Muscle layer of colon (tissue), 2 donors: Measurements from ENCODE around the gene MRE11.
"Not testable (repeated sequence)": the region's sequence is repeated elsewhere in the genome, so short reads cannot be mapped to it uniquely, and the experiment has no call there.

Experiments used
- H3K27ac ChIP-seq: one replicate; pipeline ENCODE4 v1.7.0; 2013; ENCODE audit warnings: low read depth, mild to moderate bottlenecking, low read length, moderate library complexity
- H3K27me3 ChIP-seq, 2 donors: one replicate each; pipeline ENCODE4 v1.7.0; 2013; ENCODE audit warnings: low read length in 2 of 2, mild to moderate bottlenecking in 2 of 2; ENCODE audit not compliant: insufficient read depth in 2 of 2, control insufficient read depth in 1 of 2
- H3K36me3 ChIP-seq: one replicate; pipeline ENCODE4 v1.7.0; 2013; ENCODE audit warnings: mild to moderate bottlenecking, low read length; ENCODE audit not compliant: insufficient read depth
- H3K4me1 ChIP-seq: one replicate; pipeline ENCODE4 v1.7.0; 2013; ENCODE audit warnings: mild to moderate bottlenecking, low read length; ENCODE audit not compliant: insufficient read depth
- H3K4me3 ChIP-seq, 2 donors: one replicate each; pipeline ENCODE4 v1.7.0; 2013; ENCODE audit warnings: low read length in 2 of 2, low read depth in 1 of 2, mild to moderate bottlenecking in 1 of 2, moderate library complexity in 1 of 2
- H3K9ac ChIP-seq: one replicate; pipeline ENCODE4 v1.7.0; 2013; ENCODE audit warnings: low read length
- H3K9me3 ChIP-seq: one replicate; pipeline ENCODE4 v1.7.0; 2013; ENCODE audit warnings: mild to moderate bottlenecking, low read length
- donor health status: abdominal sarcoma.
- donor health status: Adenocarcinoma of cecum.

MRE11 gene

GRCh38 chr11:94417386-94417987 lies 76.2 kb downstream of the MRE11 start:
- no peaks in the 10 kb centered on the region for H3K27me3 ChIP-seq
- H3K4me1 ChIP-seq, result no peaks in the 10 kb centered on the region
- H3K27ac ChIP-seq, result no peak overlapping the region
- H3K4me3 ChIP-seq, result no peak overlapping the region
- H3K36me3 ChIP-seq, result no peaks in the 10 kb centered on the region
- H3K9ac ChIP-seq, result no peak overlapping the region
- H3K9me3 ChIP-seq, result no peaks in the 10 kb centered on the region

- Histone ChIP-seq H3K9me3 (no peaks in the 10 kb centered on the region), H3K27me3 (peaks cover 7 to 12% of the 10 kb centered on the region in 2 donors), H3K9ac (no peak overlapping the region), H3K27ac (no peak overlapping the region), H3K36me3 (no peaks in the 10 kb centered on the region), H3K4me1 (no peaks in the 10 kb centered on the region), H3K4me3 (no peak overlapping the region)
These were observed 88.4 kb downstream of the MRE11 start for GRCh38 chr11:94405062-94405833.

- Histone ChIP-seq H3K27me3 (peaks cover 10 to 22% of the 10 kb centered on the region in 2 donors), H3K9ac (no peak overlapping the region), H3K36me3 (no peaks in the 10 kb centered on the region), H3K4me1 (no peaks in the 10 kb centered on the region), H3K4me3 (no peak overlapping the region), H3K27ac (no peak overlapping the region), H3K9me3 (no peaks in the 10 kb centered on the region)
These were observed 91.3 kb downstream of the MRE11 start for GRCh38 chr11:94402355-94402754.

DNA sequence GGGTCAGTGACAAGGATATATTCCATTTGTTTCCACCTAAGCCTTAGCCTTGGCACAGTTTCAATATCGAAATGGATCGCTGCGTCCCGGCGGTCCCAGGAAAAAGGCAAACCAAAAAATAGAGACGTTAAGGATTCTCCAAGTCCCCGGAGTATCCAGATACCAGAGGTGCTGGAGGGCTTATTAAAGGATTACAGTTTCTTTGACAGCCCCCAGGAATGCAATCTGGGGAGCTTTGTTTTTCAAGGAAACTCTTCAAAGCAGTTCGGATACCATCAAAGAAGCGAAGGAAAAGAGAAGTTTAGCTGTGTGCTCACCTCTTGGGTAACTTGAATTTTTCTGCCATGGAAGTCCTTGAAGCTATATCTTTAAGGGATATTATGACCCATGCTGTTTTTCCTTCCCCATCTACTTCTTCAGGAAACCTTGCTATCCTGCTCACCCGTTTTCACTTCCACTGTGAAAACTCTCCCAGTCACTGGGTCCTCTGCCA lies 91.8 kb downstream of the MRE11 start:
- Histone ChIP-seq H3K27me3 (peaks cover 10 to 22% of the 10 kb centered on the region in 2 donors), H3K36me3 (no peaks in the 10 kb centered on the region), H3K4me3 (peak overlapping the region in 1 of 2 donors; percentile 32), H3K9me3 (no peaks in the 10 kb centered on the region), H3K27ac (no peak overlapping the region), H3K4me1 (no peaks in the 10 kb centered on the region), H3K9ac (no peak overlapping the region)

DNA sequence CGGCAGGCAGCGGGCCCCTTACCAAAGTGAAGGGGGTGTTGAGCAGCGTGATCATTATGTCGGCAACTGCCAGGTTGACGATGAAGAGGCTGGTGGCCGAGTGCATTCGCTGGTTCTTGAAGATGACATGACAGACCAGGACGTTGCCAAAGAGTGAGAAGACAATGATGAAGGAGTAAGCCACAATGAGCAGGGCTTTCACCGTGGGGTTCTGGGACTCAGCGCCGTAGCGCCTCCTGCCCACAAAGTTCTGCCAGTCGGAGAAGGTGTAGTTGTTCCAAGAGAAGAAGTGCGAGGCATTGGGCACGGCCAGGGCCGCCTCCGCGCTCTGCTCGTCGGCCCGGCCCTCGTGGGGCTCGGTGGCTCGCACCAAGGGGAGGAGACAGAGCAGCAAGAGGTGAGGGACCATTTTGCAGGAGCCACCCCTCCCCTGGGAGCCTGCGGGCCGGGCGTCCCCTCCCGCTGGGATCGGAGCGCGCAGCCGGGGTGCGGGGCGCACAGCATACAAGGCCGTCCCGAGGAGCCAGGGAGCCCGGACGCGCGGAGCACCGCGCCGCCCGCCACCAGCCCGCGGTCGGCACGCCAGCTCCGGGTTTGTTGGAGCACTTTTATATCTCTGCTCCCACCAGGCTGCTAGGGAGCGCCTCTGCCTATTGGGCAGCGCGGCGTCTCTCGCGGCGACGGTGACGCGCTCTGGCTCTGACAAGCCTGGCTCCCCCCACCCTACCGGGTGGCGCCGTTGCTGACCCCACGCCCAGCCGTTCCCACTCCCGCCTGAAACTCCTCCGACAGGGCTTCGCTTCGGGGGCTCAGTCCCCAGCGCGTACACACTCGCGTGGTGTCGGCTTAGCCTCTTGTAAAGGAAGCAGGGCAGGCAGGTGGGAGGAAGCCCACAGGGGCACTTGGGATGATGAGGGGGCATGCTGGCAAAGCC lies 92.5 kb downstream of the MRE11 start, which contains the start of gene GPR83:
GPR83 (minus strand) TSS at position 581 of the 934 bp plus-strand sequence; CDS start at position 409, 172 bp downstream.
- H3K27ac ChIP-seq, result no peak within 1 kb of the TSS
- no peaks in the 10 kb centered on the region for H3K36me3 ChIP-seq
- H3K9ac ChIP-seq, result no peak within 1 kb of the TSS
- H3K9me3 ChIP-seq, result no peaks in the 10 kb centered on the region
- H3K27me3 ChIP-seq, result peaks cover 10 to 22% of the 10 kb centered on the region in 2 donors
- H3K4me1 ChIP-seq, result no peaks in the 10 kb centered on the region
- peak within 1 kb of the TSS in 1 of 2 donors; percentile 32 for H3K4me3 ChIP-seq

DNA sequence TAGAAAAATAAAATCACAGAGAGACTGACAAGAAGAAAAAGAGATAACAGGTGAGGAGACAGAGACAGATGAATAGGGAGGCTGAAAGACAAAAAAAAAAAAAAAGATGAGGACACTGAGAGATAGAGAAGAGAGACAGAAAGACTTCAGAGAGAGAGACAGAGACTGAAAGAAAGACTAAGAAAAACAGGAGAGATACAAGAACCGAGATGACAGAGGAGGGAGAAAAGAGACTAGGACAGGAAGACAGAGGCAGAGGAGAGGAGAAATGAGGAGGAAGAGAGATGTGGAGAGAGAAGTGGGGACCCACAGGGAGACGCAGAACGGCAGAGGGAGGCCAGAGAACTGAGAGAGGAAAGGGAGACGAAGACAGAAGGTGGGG lies 93.2 kb downstream of the MRE11 start:
- H3K27ac ChIP-seq, result no peak overlapping the region
- peak overlapping the region in 1 of 2 donors; percentile 32 for H3K4me3 ChIP-seq
- no peaks in the 10 kb centered on the region for H3K4me1 ChIP-seq
- H3K9ac ChIP-seq, result no peak overlapping the region
- no peaks in the 10 kb centered on the region for H3K9me3 ChIP-seq
- peaks cover 10 to 22% of the 10 kb centered on the region in 2 donors for H3K27me3 ChIP-seq
- no peaks in the 10 kb centered on the region for H3K36me3 ChIP-seq

- Histone ChIP-seq H3K4me3 (no peak overlapping the region), H3K27me3 (peaks cover 10 to 22% of the 10 kb centered on the region in 2 donors), H3K27ac (no peak overlapping the region), H3K9me3 (no peaks in the 10 kb centered on the region), H3K9ac (no peak overlapping the region), H3K4me1 (no peaks in the 10 kb centered on the region), H3K36me3 (no peaks in the 10 kb centered on the region)
These were observed 93.6 kb downstream of the MRE11 start for GRCh38 chr11:94400050-94400449.

- no peaks in the 10 kb centered on the region for H3K36me3 ChIP-seq
- H3K4me1 ChIP-seq, result no peaks in the 10 kb centered on the region
- H3K4me3 ChIP-seq, result no peak overlapping the region
- H3K27ac ChIP-seq, result no peak overlapping the region
- H3K9me3 ChIP-seq, result no peaks in the 10 kb centered on the region
- H3K9ac ChIP-seq, result no peak overlapping the region
- H3K27me3 ChIP-seq, result peaks cover 10 to 22% of the 10 kb centered on the region in 2 donors
These were observed 95.5 kb downstream of the MRE11 start for GRCh38 chr11:94398101-94398500.

- H3K4me1 ChIP-seq, result no peaks in the 10 kb centered on the region
- no peak overlapping the region for H3K27ac ChIP-seq
- H3K36me3 ChIP-seq, result no peaks in the 10 kb centered on the region
- no peak overlapping the region for H3K4me3 ChIP-seq
- no peak overlapping the region for H3K9ac ChIP-seq
- no peaks in the 10 kb centered on the region for H3K9me3 ChIP-seq
- H3K27me3 ChIP-seq, result peaks cover 10 to 17% of the 10 kb centered on the region in 2 donors
These were observed 97.4 kb downstream of the MRE11 start for GRCh38 chr11:94396282-94396681.

- not testable (repeated sequence) for H3K4me3 ChIP-seq, H3K4me1 ChIP-seq, H3K27ac ChIP-seq, H3K9ac ChIP-seq, H3K36me3 ChIP-seq, H3K9me3 ChIP-seq, H3K27me3 ChIP-seq
These were observed 101.7 kb downstream of the MRE11 start for GRCh38 chr11:94391937-94392336.

- no peak overlapping the region for H3K4me3 ChIP-seq
- no peaks in the 10 kb centered on the region for H3K4me1 ChIP-seq
- no peaks in the 10 kb centered on the region for H3K9me3 ChIP-seq
- H3K9ac ChIP-seq, result no peak overlapping the region
- no peaks in the 10 kb centered on the region for H3K27me3 ChIP-seq
- H3K36me3 ChIP-seq, result no peaks in the 10 kb centered on the region
- H3K27ac ChIP-seq, result no peak overlapping the region
These were observed 114.0 kb downstream of the MRE11 start for GRCh38 chr11:94379613-94380012.
